ENCODE results near the gene RRAGD.

DNA sequence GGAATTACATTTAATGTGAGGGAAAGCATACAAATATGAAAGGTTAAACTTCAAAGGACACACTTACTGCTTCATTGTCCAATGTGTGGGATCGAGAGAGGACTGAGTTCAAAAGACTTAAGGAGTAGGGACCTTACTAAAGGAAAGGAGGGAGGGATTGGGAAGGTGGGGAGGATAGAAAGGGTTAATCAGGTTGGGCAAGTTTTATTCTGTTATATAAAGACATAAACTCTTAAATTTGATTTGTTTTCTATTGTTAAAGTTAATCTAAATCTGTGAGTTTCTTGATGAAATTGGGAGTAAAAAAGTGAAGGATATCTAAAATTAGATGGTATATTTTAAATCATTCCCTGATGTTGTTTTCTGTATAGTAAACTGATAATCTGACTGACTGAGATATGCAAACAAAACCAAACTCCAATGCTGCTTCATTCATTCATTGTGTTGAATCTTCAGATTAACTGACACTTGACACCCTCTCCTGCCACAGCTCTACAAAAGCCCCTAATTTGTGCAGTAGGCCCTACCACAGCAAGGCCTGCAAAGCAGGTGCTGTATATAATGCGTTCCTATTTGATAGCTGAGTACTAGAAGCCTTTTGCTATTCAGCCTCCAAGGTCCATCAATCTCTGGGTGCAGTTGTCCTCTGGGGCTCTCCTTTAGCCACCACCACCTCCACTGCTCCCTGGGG is 58.2 kb downstream of the RRAGD start:
- TF ChIP-seq, protein P1, sequence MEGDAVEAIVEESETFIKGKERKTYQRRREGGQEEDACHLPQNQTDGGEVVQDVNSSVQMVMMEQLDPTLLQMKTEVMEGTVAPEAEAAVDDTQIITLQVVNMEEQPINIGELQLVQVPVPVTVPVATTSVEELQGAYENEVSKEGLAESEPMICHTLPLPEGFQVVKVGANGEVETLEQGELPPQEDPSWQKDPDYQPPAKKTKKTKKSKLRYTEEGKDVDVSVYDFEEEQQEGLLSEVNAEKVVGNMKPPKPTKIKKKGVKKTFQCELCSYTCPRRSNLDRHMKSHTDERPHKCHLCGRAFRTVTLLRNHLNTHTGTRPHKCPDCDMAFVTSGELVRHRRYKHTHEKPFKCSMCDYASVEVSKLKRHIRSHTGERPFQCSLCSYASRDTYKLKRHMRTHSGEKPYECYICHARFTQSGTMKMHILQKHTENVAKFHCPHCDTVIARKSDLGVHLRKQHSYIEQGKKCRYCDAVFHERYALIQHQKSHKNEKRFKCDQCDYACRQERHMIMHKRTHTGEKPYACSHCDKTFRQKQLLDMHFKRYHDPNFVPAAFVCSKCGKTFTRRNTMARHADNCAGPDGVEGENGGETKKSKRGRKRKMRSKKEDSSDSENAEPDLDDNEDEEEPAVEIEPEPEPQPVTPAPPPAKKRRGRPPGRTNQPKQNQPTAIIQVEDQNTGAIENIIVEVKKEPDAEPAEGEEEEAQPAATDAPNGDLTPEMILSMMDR (IDR thresholded peaks at IDR 0.05) = no peak
- no peak for TF ChIP-seq POLR2A (IDR thresholded peaks at IDR 0.05)
- no peak for TF ChIP-seq POLR2AphosphoS5 (IDR thresholded peaks at IDR 0.05; ENCODE audit: insufficient read depth in 1 of 2, low read depth in 1 of 2)

Measured in vagina (tissue), 2 donors.